Upper lobe of left lung (tissue), 4 donors: ENCODE measurements around the gene ZSWIM8.

ENCODE experiments used
- CTCF ChIP-seq, 6 experiments: fragments of 450-650 bp in 4 of 6; fragments of 200-600 bp in 2 of 6; sonication (generic) in 2 of 6; IDR thresholded peaks; one replicate each; pipeline ENCODE4 v1.5.1; 2016 to 2019; ENCODE audit warnings: antibody characterized with exemption in 6 of 6
- POLR2A ChIP-seq, 4 donors: fragments of 450-650 bp; IDR thresholded peaks; one replicate each; pipeline ENCODE4 v1.5.1; 2016 to 2017; ENCODE audit warnings: antibody characterized with exemption in 4 of 4, mild to moderate bottlenecking in 2 of 4
- POLR2AphosphoS5 ChIP-seq, 2 donors: sonication (generic); formaldehyde crosslinking; IDR thresholded peaks; one replicate each; pipeline ENCODE4 v1.5.1; 2017; ENCODE audit warnings: antibody characterized with exemption in 2 of 2

- TF ChIP-seq CTCF (IDR thresholded peaks at IDR 0.05) = no peak
- no peak for TF ChIP-seq POLR2A (IDR thresholded peaks at IDR 0.05)
- TF ChIP-seq POLR2AphosphoS5 (IDR thresholded peaks at IDR 0.05) = no peak
Measured at GRCh38 chr10:73798087-73798486, 12.7 kb downstream of the ZSWIM8 start.
